HG03460 (cell line): ENCODE data around the gene DNAH17.

Source experiments
- ATAC-seq: cut with Tn5 transposase; IDR thresholded peaks from one replicate; pipeline ENCODE4 v1.9.1; 2021; ENCODE audit not compliant: unreplicated experiment

DNAH17 gene

GRCh38 chr17:78550464-78550863 is 26.7 kb downstream of the DNAH17 start:
- ATAC-seq, result no peak

- ATAC-seq, result no peak
Observed at GRCh38 chr17:78548725-78549124, 28.5 kb downstream of the DNAH17 start.

GRCh38 chr17:78547035-78547434 is 30.2 kb downstream of the DNAH17 start:
- no peak for ATAC-seq

GRCh38 chr17:78546476-78546875 is 30.7 kb downstream of the DNAH17 start:
- no peak for ATAC-seq

- no peak for ATAC-seq
Observed at GRCh38 chr17:78544881-78545755, 32.1 kb downstream of the DNAH17 start.

- ATAC-seq, result no peak
Observed at GRCh38 chr17:78541488-78542206, 35.5 kb downstream of the DNAH17 start.

- ATAC-seq, result no peak
Observed at GRCh38 chr17:78539781-78540180, 37.4 kb downstream of the DNAH17 start.

GRCh38 chr17:78538033-78538776 is 39.0 kb downstream of the DNAH17 start:
- no peak for ATAC-seq

- no peak for ATAC-seq
Observed at GRCh38 chr17:78537217-78537860, 39.9 kb downstream of the DNAH17 start.

- ATAC-seq, result no peak
Observed at GRCh38 chr17:78535273-78536197, 41.7 kb downstream of the DNAH17 start.

- no peak for ATAC-seq
Observed at GRCh38 chr17:78534492-78535272, 42.5 kb downstream of the DNAH17 start.

GRCh38 chr17:78532922-78533640 is 44.1 kb downstream of the DNAH17 start:
- ATAC-seq, result no peak

- ATAC-seq, result no peak
Observed at GRCh38 chr17:78532311-78532710, 44.9 kb downstream of the DNAH17 start.

- no peak for ATAC-seq
Observed at GRCh38 chr17:78530675-78531074, 46.5 kb downstream of the DNAH17 start.

GRCh38 chr17:78529871-78530670 is 47.1 kb downstream of the DNAH17 start:
- ATAC-seq, result no peak

- ATAC-seq, result no peak
Observed at GRCh38 chr17:78529251-78529650, 47.9 kb downstream of the DNAH17 start.

- ATAC-seq, result no peak
Observed at GRCh38 chr17:78528541-78528940, 48.7 kb downstream of the DNAH17 start.

GRCh38 chr17:78527345-78527744 is 49.9 kb downstream of the DNAH17 start:
- no peak for ATAC-seq
